GM06990 (cell line): ENCODE data around the gene TREH.

ENCODE experiments used
- DNase-seq: peaks from one replicate; pipeline ENCODE4 v3.0.0-alpha.2; 2011; ENCODE audit not compliant: insufficient read length; ENCODE audit errors: extremely low read depth
- H3K27me3 ChIP-seq: replicated peaks from 2 replicates; pipeline ENCODE4 v1.6.0; 2011; ENCODE audit warnings: low read length; ENCODE audit not compliant: control insufficient read depth, insufficient read depth
- H3K36me3 ChIP-seq: 2 replicates; pipeline ENCODE4 v1.5.1; 2011; ENCODE audit warnings: low read length; ENCODE audit not compliant: control insufficient read depth, insufficient read depth
- H3K4me3 ChIP-seq: replicated peaks from 2 replicates; pipeline ENCODE4 v1.5.1; 2011; ENCODE audit warnings: low read depth, mild to moderate bottlenecking, control low read depth, low read length
- CTCF ChIP-seq: IDR thresholded peaks from 2 replicates; pipeline ENCODE4 v1.5.1; 2011; ENCODE audit warnings: low read length, control low read depth, mild to moderate bottlenecking, inconsistent platforms; ENCODE audit not compliant: insufficient read depth, poor library complexity, severe bottlenecking

The TREH gene

GRCh38 chr11:118653684-118654390 lies 25.6 kb downstream of the TREH start:
- no peak for TF ChIP-seq CTCF
- Histone ChIP-seq H3K27me3 (no peaks in the 10 kb centered on the region; the same call in 1 of the 2 replicates), H3K4me3 (no peak overlapping the region), H3K36me3 (no peaks in the 10 kb centered on the region)
- DNase-seq: no peak

GRCh38 chr11:118652681-118653181 lies 26.7 kb downstream of the TREH start:
- no peak for TF ChIP-seq CTCF
- no peak overlapping the region for H3K4me3 ChIP-seq
- DNase-seq: no peak
- H3K36me3 ChIP-seq: no peaks in the 10 kb centered on the region
- H3K27me3 ChIP-seq: no peaks in the 10 kb centered on the region

- H3K36me3 ChIP-seq: no peaks in the 10 kb centered on the region
- TF ChIP-seq CTCF: no peak
These were observed 27.6 kb downstream of the TREH start for GRCh38 chr11:118651820-118652219.

GRCh38 chr11:118650366-118650765 lies 29.1 kb downstream of the TREH start:
- no peak for DNase-seq
- Histone ChIP-seq H3K36me3 (no peaks in the 10 kb centered on the region), H3K4me3 (no peak overlapping the region), H3K27me3 (no peaks in the 10 kb centered on the region; the same call in 1 of the 2 replicates)
- TF ChIP-seq CTCF: no peak

More at GRCh38 chr11:118651820-118652219, 27.6 kb downstream of the TREH start:
- no peak for DNase-seq
- H3K27me3 ChIP-seq: no peaks in the 10 kb centered on the region
- no peak overlapping the region for H3K4me3 ChIP-seq

- no peak for DNase-seq
- no peak for TF ChIP-seq CTCF
- no peak overlapping the region for H3K4me3 ChIP-seq
- H3K27me3 ChIP-seq: no peaks in the 10 kb centered on the region; the same call in 1 of the 2 replicates
- H3K36me3 ChIP-seq: no peaks in the 10 kb centered on the region
These were observed 29.5 kb downstream of the TREH start for GRCh38 chr11:118649941-118650340.
